Lower leg skin (tissue), 4 donors: Measurements from ENCODE around the gene TBC1D2. TPM values are rescaled to one million over a fixed set of nuclear protein-coding genes. Genes with fewer than 3 reads are reported as not detected.

Experiments
- DNase-seq, 2 donors: peaks; one replicate each; pipeline ENCODE4 v3.0.0-alpha.2; 2019; ENCODE audit warnings: low spot score in 2 of 2
- H3K4me3 ChIP-seq: fragments of 200-600 bp; sonication (generic); 2 replicates; pipeline ENCODE4 v1.5.1; 2017; ENCODE audit warnings: mild to moderate bottlenecking, low read depth; ENCODE audit not compliant: poor library complexity, severe bottlenecking
- POLR2A ChIP-seq, 2 donors: fragments of 450-650 bp; IDR thresholded peaks; one replicate each; pipeline ENCODE4 v1.6.1; 2016 to 2017; ENCODE audit warnings: antibody characterized with exemption in 2 of 2, mild to moderate bottlenecking in 1 of 2, moderate library complexity in 1 of 2
- WGBS, 2 donors: methylation state at CpG; one replicate each; pipeline ENCODE4 v1.1.5; 2018; 5-methylcytosine and 5-hydroxymethylcytosine counted together
- intact Hi-C: fragments of 100-400 bp; cut with DNase I; formaldehyde crosslinking; loops from one replicate; pipeline ENCODE4 v1.15.0; 2023; ENCODE audit warnings: low total_unique reads
- total RNA-seq, 4 donors: library from RNA; depleted of rRNA; stranded (reverse); fragments of >200 nt; gene quantifications; one replicate each; pipeline ENCODE4 v1.1.0, GENCODE V29; 2016
- TF ChIP-seq, protein P1 (sequence below), 3 donors: fragments of 450-650 bp; IDR thresholded peaks; one replicate each; pipeline ENCODE4 v1.5.1; 2016; ENCODE audit warnings: antibody characterized with exemption in 3 of 3, mild to moderate bottlenecking in 3 of 3, moderate library complexity in 2 of 3

The TBC1D2 gene
- total RNA-seq, 4 donors from 2014 or later: 35.4 to 56.3 (median 45.9) TPM

DNA sequence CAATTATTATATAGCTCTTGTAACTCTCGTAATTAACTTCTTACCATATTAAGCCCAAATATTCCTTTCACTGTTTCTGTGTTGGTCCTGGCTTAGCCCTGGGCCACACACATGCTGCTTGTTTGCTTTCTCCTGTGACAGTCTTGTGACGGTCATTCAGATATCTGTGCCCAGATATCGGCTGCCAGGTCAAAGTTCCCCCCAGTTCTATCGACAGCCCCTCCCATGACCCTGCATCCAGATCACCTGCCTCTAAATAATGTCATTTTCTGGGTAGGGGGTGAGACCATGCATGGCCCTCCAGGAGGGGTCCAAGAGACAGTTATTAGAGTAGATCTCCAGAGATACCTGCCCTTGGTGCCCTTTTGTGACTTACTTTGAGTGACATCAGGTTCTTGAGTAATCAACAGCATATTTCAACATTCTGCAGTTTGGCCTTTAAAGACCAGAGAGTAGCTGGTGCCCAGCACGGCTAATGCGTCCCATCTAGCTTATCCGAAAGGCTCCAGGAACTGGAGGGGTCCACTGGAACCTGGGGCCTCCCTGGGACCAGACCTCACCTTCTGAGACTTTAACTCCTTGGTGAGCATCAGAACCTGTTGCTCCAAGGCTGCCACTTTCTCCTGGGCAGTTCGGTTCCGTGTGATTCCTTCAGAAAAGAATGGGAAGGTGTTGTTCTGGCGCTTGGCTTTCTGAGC lies 26.9 kb downstream of the TBC1D2 start:
- no peak for DNase-seq
- 83 to 92% methylated on average over 10 of the region's 10 CpGs for whole genome bisulfite sequencing, 2 donors
- TF ChIP-seq, protein P1, sequence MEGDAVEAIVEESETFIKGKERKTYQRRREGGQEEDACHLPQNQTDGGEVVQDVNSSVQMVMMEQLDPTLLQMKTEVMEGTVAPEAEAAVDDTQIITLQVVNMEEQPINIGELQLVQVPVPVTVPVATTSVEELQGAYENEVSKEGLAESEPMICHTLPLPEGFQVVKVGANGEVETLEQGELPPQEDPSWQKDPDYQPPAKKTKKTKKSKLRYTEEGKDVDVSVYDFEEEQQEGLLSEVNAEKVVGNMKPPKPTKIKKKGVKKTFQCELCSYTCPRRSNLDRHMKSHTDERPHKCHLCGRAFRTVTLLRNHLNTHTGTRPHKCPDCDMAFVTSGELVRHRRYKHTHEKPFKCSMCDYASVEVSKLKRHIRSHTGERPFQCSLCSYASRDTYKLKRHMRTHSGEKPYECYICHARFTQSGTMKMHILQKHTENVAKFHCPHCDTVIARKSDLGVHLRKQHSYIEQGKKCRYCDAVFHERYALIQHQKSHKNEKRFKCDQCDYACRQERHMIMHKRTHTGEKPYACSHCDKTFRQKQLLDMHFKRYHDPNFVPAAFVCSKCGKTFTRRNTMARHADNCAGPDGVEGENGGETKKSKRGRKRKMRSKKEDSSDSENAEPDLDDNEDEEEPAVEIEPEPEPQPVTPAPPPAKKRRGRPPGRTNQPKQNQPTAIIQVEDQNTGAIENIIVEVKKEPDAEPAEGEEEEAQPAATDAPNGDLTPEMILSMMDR (IDR thresholded peaks at IDR 0.05): no peak
- TF ChIP-seq POLR2A (IDR thresholded peaks at IDR 0.05): no peak
- intact Hi-C loops: no loop called here
- no peak overlapping the region for H3K4me3 ChIP-seq

DNA sequence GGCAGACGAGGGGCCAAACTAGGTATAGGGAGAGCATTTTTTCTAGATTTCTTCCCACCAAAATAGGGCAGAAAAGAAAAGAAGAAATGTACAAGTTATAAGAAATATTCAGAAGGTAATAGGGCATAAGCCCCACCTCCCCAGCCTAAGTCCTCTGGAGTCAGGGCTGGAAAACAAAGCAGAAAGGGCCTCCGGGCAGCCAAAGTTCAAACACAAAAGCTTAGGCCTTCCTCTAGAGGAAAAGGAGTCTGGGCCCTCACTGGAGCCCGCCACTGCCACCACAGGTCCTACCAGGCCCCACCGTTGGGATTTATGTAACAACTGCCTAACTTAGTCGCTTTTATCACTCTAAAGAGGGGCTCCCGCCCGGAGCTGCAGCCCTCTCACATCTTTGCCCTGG lies 27.6 kb downstream of the TBC1D2 start:
- intact Hi-C loops: no loop called here
- WGBS, 2 donors: 81 to 84% methylated on average over 7 of the region's 7 CpGs
- no peak overlapping the region for H3K4me3 ChIP-seq
- TF ChIP-seq, protein P1 (IDR thresholded peaks at IDR 0.05): no peak
- no peak for TF ChIP-seq POLR2A (IDR thresholded peaks at IDR 0.05)
- no peak for DNase-seq

DNA sequence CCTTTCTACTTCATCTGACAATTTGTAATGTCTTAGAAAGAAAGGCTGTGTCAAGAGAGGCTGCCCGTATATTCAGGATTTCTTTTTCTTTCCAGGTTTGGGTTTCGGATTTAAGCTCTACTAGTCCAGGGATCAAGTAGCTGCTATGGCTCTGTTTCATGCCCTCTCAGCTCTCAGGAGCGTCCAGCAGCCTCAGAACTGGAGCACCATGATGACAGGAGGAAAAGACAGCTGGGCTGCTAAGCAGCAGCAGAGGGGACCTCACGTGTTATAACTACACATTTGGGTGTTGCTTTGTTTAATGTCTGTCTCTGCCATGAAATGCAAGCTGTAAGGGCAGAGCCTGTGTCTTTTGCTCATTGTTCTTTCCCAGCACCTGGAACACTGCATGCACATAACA lies 28.5 kb downstream of the TBC1D2 start:
- no peak for TF ChIP-seq POLR2A (IDR thresholded peaks at IDR 0.05)
- TF ChIP-seq, protein P1 (IDR thresholded peaks at IDR 0.05): no peak
- no peak for DNase-seq
- no peak overlapping the region for H3K4me3 ChIP-seq
- WGBS, 2 donors: 88 to 94% methylated on average over 4 of the region's 4 CpGs
- intact Hi-C loops: no loop called here

DNA sequence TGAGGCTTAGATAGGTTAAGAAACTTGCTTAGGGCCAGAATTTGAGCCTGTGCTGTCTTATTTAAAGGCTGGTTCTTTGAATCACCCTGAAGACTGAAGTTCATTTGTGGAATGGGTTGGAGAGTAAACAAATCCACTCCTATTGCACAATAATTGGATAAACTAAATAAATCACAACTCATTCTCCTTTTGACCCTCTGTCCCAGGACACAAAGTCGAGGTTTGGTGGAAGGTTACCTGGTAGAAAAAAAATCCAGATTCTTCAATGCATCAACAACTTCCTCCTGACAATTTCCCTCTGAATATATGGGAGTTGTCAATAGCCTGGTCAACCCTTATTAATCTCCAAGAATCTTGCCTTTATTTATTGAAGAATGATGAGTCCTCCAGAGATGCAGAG lies 28.9 kb downstream of the TBC1D2 start:
- H3K4me3 ChIP-seq: no peak overlapping the region
- 53 to 68% methylated on average over 1 of the region's 1 CpG for WGBS, 2 donors
- intact Hi-C loops: no loop called here
- no peak for DNase-seq
- TF ChIP-seq, protein P1 (IDR thresholded peaks at IDR 0.05): no peak

DNA sequence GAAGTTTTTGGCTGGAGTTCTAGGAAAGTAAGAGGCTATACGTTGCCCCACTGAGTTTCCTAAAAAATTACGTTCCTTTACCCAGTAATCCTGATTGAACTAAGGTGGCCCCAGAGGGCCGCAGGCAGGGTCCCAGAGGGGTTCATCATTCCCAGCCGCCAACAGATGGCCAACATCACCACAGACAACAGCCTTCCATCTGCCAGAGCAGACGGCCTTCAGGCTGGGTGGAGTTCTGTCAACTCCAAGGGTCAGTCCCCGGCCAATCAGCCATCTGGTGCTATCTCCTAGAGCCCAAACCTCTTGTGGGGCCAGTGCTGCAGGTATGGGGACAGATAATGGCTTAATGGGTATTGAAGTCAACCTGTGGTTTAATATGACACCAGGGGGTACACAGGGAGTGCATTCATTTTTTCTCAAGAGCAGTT lies 30.4 kb downstream of the TBC1D2 start:
- 83 to 91% methylated on average over 6 of the region's 6 CpGs for WGBS, 2 donors
- intact Hi-C loops: no loop called here
- no peak overlapping the region for H3K4me3 ChIP-seq
- DNase-seq: no peak
- TF ChIP-seq, protein P1 (IDR thresholded peaks at IDR 0.05): no peak
- TF ChIP-seq POLR2A (IDR thresholded peaks at IDR 0.05): no peak
